Endothelial cell of umbilical vein (primary cell): ENCODE data around the gene MICB.

ENCODE experiments used
- CTCF ChIP-seq, 2 donors: IDR thresholded peaks; 1 replicate in 1 of 2; 2 replicates in 1 of 2; pipeline ENCODE4 v1.5.1; 2011; ENCODE audit warnings: low read length in 2 of 2, mild to moderate bottlenecking in 2 of 2, moderate library complexity in 2 of 2, control low read depth in 1 of 2, inconsistent platforms in 1 of 2, low read depth in 1 of 2; ENCODE audit not compliant: insufficient read depth in 1 of 2; ENCODE audit errors: extremely low read depth in 1 of 2
- POLR2A ChIP-seq: IDR thresholded peaks from 2 replicates; pipeline ENCODE4 v1.6.1; 2012; ENCODE audit warnings: low read depth, mild to moderate bottlenecking, control low read depth, low read length
- TF ChIP-seq, protein P1 (sequence below): IDR thresholded peaks from 2 replicates; pipeline ENCODE4 v1.6.1; 2011; ENCODE audit not compliant: insufficient read depth, insufficient read length

DNA sequence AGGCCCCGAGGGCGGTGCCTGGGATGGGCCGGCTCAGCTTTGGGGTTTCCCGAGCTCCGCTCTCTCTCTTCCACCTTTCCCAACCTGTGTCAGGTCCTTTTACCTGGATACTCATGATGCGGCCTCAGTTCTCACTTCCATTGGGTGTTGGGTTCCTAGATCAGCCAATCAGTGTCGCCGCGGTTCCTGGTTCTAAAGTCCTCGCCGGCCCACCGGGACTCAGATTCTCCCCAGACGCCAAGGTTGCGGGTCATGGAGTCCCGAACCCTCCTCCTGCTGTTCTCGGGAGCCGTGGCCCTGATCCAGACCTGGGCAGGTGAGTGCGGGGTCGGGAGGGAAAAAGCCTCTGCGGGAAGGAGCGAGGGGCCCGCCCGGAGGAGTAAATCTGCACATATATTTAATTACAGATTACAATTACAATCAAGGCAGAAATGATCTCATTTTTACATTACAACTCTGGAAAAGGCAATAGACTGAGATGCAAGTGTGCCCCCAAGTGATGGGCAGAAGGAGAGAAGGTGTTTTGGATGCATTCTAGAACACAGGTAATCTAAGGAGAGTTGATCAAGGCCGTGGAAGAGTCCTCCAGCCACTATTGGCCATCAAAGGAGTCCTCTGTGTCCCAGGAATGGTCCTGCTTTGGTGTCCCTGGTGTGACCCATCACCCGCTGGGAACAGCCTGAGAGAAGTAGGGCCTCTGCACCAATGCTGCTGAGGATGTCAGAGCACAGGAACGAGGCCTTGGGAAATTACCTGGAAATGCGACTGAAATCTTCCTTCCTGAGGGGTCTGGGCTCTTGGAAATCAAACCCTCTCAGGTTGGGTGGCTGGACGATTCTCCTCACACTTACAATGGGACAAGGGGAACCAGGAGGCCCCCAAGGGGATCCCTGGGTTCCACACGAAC lies 34.7 kb upstream of the MICB start:
- TF ChIP-seq, protein P1, sequence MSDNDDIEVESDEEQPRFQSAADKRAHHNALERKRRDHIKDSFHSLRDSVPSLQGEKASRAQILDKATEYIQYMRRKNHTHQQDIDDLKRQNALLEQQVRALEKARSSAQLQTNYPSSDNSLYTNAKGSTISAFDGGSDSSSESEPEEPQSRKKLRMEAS: no peak
- no peak for TF ChIP-seq CTCF (IDR thresholded peaks at IDR 0.05; ENCODE audit: extremely low read depth in 1 of 2, insufficient read depth in 1 of 2, low read depth in 1 of 2, low read length in 2 of 2)
- TF ChIP-seq POLR2A: no peak
